H54 (cell line): ENCODE measurements around the gene WFDC6.
A peak's percentile ranks its signal among the peaks of the same experiment; 100 is the strongest.

ENCODE experiments used
- DNase-seq: peaks from one replicate; pipeline ENCODE4 v3.0.0; 2011; ENCODE audit warnings: low spot score, mixed read lengths; ENCODE audit not compliant: insufficient read length
- FAIRE-seq: peaks from 3 replicates; lab custom pipeline; 2011; peaks lifted over from hg19 to GRCh38; lab: Jason Lieb, UNC
- POLR2A ChIP-seq: IDR thresholded peaks from 2 replicates; pipeline ENCODE4 v1.6.1; 2011; ENCODE audit warnings: low read depth, mild to moderate bottlenecking, low read length

WFDC6 gene

DNA sequence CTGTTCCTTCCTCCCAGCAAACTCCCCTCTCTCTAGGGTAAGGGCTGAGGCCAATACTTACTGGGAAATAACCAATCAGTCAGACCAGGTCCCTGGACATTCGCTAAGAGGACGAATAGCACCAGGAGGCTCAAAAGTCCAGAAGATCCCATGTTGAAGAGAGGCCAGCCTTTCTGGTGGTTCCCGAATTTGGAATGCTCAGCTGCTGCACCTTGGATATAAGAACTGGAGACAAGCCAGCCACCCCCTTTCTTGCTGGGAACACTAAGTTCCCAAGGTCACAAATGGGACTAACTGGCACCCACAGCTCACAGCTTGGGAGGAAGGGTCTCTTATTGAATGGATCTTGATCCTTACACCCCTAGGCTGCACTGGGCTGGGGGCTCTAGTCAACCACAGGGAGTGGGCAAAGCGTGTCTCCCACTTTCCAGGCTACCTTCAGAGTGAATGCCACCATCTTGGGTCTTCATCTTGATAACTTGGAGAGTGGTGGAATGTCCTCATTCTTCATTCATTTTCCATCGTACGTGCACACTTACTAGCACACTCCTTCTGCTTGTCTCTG is 8.0 kb upstream of the WFDC6 start, which contains the start of gene EPPIN:
EPPIN (minus strand) TSS at position 196 of the 565 bp plus-strand sequence; CDS start at position 152, 44 bp downstream.
- no peak for DNase-seq
- no peak for TF ChIP-seq POLR2A
- no peak for FAIRE-seq

DNA sequence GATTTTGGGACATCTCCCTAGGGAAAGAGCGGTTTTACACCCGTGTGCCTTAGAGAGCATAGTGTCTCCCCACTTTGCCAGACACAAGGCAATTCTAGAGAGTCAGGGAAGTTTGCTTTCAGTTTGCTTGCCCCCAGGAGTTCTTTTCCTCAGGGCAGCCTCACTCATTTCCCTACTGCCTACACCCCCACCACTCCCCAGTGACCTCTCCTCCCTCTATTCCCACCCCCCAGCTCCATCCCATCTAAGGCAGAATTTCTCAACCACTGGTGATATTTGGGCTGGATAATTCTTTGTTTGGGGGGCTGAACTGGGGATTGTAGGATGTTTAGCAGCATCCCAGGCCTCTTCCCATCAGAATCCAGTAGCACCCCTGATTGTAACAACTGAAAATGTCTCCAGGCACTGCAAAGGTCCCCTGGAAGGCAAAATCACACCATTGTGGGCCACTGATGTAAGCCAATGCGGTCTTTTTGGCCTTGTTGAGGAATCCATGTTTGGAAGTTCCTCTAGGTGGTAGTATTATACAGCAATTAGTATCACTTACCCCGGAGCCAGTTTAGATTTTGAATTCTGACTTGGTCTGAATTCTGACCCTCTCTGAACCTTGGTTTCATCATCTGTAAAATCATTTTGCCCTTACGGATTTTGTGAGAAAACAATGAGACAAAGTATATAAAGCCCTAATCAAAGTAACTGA is 6.6 kb upstream of the WFDC6 start:
- no peak for FAIRE-seq
- TF ChIP-seq POLR2A, result no peak
- DNase-seq, result peak; percentile 21

DNA sequence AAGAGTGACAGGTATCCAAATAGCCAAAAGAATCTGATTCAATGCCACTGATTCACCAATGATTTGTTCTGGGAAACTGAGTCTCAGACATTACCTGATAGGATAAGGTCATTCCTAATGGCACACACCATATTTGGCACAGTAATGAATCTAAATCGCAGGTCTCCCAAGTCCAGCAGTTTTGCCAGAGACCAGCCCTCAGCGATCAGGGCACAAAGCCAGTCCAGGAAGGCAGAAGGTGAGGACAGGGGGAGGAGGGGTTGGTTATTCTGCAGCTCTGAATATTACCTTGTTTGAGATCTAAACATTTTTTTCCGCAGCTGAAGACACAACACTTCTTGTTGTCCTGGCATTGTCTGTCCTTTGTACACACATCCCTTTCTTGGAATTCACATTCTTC is 6.1 kb upstream of the WFDC6 start:
- FAIRE-seq, result no peak
- no peak for DNase-seq
- no peak for TF ChIP-seq POLR2A

DNA sequence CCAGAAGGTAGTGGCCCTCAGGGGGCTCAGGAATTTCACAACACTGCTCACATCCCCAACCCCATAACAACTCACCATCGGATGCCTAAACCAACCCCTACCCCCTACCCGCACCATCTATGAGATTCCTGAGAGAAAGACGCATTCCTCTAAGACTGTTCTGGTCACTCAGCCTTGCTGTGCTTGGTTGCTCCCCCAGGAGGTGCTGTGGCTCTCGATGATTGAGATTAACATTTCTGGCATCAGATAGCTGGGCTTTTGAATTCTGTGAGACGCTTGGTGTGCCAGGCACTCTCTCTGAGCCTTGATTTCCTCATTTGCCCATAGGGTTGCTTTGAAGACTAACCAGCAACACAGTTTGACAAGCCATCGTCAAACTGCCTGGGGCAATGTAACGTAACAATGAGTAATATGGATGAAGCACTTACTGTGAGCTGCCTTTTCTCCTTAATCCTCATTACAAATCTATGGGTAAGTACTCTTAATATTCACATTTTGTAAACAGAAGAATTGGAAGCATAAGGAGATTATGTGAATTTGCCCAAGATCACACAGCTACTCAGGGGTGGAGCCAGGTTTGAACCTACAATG is 978 bp downstream of the WFDC6 start:
- DNase-seq (no peak), FAIRE-seq (no peak)
- TF ChIP-seq POLR2A, result no peak

GRCh38 chr20:45527294-45527693 is 12.0 kb downstream of the WFDC6 start:
- no peak for TF ChIP-seq POLR2A
- DNase-seq (no peak), FAIRE-seq (no peak)

DNA sequence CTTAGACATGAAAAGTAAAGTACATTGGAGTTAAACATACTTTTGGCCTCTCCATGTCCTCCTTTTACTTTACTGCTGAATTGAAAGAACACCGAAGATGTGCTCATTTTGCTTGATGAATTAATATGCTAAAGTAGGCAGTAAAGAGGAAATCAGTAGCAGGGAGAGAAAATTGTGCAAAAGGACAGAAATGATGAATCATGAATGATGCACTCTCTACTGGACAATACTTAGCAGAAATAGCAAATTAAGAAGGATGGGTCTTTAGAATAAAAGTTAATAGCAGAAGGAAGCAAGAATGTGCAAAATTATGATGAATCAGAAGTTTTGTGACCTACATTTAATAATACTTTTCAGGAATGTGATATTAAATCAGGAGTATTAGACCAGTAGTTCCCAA is 15.5 kb downstream of the WFDC6 start:
- no peak for DNase-seq

GRCh38 chr20:45518282-45518681 is 21.0 kb downstream of the WFDC6 start:
- no peak for DNase-seq
- FAIRE-seq, result no peak
- no peak for TF ChIP-seq POLR2A

More for the DNA sequence above, 15.5 kb downstream of the WFDC6 start:
- TF ChIP-seq POLR2A, result no peak
- no peak for FAIRE-seq

DNA sequence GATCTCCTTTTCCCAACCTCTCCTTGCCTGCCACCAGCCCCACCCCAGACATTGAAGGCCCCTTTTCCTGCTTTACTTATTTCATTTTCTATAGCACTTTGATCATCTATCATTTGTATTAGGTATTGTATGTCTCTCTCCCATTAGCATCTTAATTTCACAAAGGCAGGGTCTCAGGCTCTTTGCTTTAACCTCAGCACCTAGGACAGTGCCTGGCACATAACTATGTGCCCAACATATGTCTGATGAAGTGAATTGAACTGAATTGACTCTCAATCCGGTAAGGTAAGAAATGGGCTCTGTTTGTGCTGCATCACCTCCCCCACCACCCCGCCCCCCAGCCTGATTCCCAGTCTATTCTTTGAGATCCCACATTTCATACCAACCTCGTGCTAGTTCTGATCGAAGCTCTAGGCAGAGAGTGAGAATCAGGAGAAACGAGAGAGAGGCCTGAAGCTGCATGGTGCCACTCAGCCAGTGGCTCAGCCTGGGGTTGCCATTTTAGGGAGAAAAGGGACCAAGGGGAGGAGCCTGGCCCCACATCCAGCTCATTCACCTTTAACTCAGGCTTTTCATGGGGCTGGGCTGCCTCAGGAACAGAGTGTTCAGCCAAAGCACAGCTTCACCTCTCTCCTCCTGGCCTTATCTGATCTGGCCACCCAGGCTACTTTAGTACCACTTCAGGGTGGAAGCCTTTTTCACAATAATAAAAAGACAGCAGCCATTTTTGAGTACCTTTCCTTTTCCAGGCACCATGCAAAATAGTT is 24.0 kb downstream of the WFDC6 start, which contains the start of gene SPINT3:
SPINT3 (minus strand) TSS at position 476 of the 767 bp plus-strand sequence; CDS start at position 462, 14 bp downstream.
- no peak for TF ChIP-seq POLR2A
- no peak for FAIRE-seq
- DNase-seq, result no peak

DNA sequence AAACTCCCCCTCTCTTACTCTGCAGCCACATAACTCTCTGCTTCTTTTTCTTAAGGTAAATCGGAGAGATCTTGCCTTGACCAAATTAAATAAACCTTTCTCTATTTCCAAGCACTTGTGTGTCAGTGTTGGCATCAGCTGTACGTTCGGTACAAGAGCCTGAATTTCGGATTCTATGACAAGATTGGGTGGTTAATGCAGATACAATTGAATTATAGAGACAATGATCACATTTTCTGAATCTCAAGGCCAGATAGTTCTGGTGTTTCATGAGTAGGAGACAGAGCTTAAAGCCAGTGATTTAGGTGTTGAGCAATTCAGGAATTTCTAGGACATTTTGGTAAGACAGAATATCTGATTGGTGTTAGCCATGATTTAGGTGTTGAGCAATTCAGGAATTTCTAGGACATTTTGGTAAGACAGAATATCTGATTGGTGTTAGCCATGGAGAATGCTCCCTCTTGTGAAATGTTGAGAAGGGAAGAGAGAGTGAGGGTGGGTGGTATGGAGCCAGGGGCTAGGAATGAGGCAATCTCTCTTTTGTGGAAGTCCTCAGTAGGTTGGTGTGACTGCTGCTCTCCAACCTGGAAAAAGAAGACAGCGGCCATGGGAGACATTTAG is 28.9 kb downstream of the WFDC6 start:
- no peak for DNase-seq
- TF ChIP-seq POLR2A, result no peak
- FAIRE-seq, result no peak

DNA sequence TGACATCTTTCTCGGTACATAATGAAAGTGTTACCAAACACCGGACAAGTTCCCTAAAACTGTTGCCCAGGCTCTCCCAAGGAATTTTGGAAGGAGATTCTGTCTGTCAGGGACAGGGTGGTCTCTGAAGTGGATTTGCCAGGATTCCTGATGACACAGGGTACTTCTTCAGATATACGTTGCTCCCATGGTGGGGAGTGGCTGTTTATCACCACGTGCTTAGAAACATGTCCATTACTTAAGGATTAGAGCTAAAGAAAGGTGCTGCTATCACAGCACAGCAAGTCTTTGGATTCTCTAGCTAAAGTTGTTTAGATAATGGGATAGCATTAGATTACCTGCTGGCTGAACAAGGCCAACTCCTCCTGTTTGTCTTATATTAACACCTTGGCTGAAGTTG is 30.2 kb downstream of the WFDC6 start:
- no peak for DNase-seq
- no peak for TF ChIP-seq POLR2A
- FAIRE-seq, result no peak

- TF ChIP-seq POLR2A, result no peak
- no peak for FAIRE-seq
- DNase-seq, result no peak
Measured at GRCh38 chr20:45508068-45508886, 31.0 kb downstream of the WFDC6 start.

- FAIRE-seq, result no peak
- no peak for TF ChIP-seq POLR2A
- no peak for DNase-seq
Measured at GRCh38 chr20:45507011-45507820, 32.1 kb downstream of the WFDC6 start.
